Ovary (tissue), 9 donors: ENCODE results near the gene RPS28. TPM values are rescaled to one million over a fixed set of nuclear protein-coding genes. Genes with fewer than 3 reads are reported as not detected.
"Not testable (repeated sequence)": the region's sequence is repeated elsewhere in the genome, so short reads cannot be mapped to it uniquely, and the experiment has no call there.

Experiments used
- DNase-seq, 5 donors: peaks; one replicate each; pipeline ENCODE4 v3.0.0-alpha.2; 2019 to 2020
- H3K27ac ChIP-seq, 2 donors: fragments of 200-600 bp; one replicate each; pipeline versions ENCODE4 v1.5.1 to v1.8.0; 2019 to 2022
- H3K27me3 ChIP-seq: fragments of 200-600 bp; one replicate; pipeline ENCODE4 v1.8.0; 2022
- H3K36me3 ChIP-seq: fragments of 200-600 bp; sonication (generic); one replicate; pipeline ENCODE4 v1.5.1; 2019
- H3K4me1 ChIP-seq: one replicate; pipeline ENCODE4 v1.8.1; 2013; ENCODE audit warnings: mild to moderate bottlenecking, moderate library complexity; ENCODE audit not compliant: insufficient read depth
- H3K4me3 ChIP-seq: fragments of 200-600 bp; sonication (generic); one replicate; pipeline ENCODE4 v1.5.1; 2017
- H3K9me3 ChIP-seq, 2 donors: fragments of 200-600 bp in 1 of 2; sonication (generic) in 1 of 2; one replicate each; pipeline versions ENCODE4 v1.5.1 to v1.8.1; 2013 to 2019; ENCODE audit warnings: mild to moderate bottlenecking in 1 of 2, moderate library complexity in 1 of 2
- EP300 ChIP-seq: sonication (generic); formaldehyde crosslinking; IDR thresholded peaks from one replicate; pipeline ENCODE4 v1.6.1; 2017; ENCODE audit warnings: antibody characterized with exemption
- POLR2A ChIP-seq: fragments of 450-650 bp; IDR thresholded peaks from one replicate; pipeline ENCODE4 v1.6.1; 2017; ENCODE audit warnings: antibody characterized with exemption, mild to moderate bottlenecking, moderate library complexity
- WGBS, 3 donors: extraction: QIAGEN DNeasy Blood & Tissue Kit in 1 of 3; methylation state at CpG; one replicate each; pipeline versions ENCODE4 v1.1.5 to v1.1.7; 2013 to 2017; 5-methylcytosine and 5-hydroxymethylcytosine counted together
- intact Hi-C, 4 donors: fragments of 100-400 bp; cut with DNase I; formaldehyde crosslinking; loops; one replicate each; pipeline versions ENCODE4 v1.11.0 to v1.15.1; 2022 to 2023
- polyA plus RNA-seq, 2 donors: library from polyadenylated mRNA; stranded (reverse); fragments of 200-250 nt in 1 of 2; fragments of 350-450 nt in 1 of 2; fragmentation: Illumina TruSeq in 1 of 2; extraction: RNeasy Lipid Tissue Mini Kit (QIAGEN cat#74804) in 1 of 2; gene quantifications; one replicate each; pipeline ENCODE4 v1.2.3, GENCODE V29; 2013 to 2014
- total RNA-seq, 7 donors: library from RNA; depleted of rRNA in 2 of 7; stranded (reverse); fragments of >200 nt in 2 of 7; fragmentation: NEBNext Ultra II Directional in 3 of 7; extraction: Animal tissue kit (Norgen Biotek cat#: 25700) in 3 of 7; gene quantifications; one replicate each; pipeline versions ENCODE4 v1.1.0 to v1.2.4, GENCODE V29; 2016 to 2023
- TF ChIP-seq, protein P1 (sequence below), 3 donors: fragments of 450-650 bp in 2 of 3; fragments of 200-600 bp in 1 of 3; IDR thresholded peaks; one replicate each; pipeline versions ENCODE4 v1.5.1 to v1.8.0; 2016 to 2022; ENCODE audit warnings: antibody characterized with exemption in 3 of 3, mild to moderate bottlenecking in 1 of 3
- donor health status: DM: no; HTN: no; CAD: no; lungs with moderate emphysema.
- donor health status: DM: no; HTN: no; CAD: no.
- donor health status: Bipolar disorder and iron deficiency.
- donor health status: DM: yes; HTN: yes; CAD: no.
- donor health status: DM: no; HTN: no; CAD: no.
- donor health status: DM: yes; HTN: yes; CAD: no.

RPS28 gene
- total and polyA plus RNA-seq, 9 donors: 47.7 to 2,713 (median 2,078) TPM

DNA sequence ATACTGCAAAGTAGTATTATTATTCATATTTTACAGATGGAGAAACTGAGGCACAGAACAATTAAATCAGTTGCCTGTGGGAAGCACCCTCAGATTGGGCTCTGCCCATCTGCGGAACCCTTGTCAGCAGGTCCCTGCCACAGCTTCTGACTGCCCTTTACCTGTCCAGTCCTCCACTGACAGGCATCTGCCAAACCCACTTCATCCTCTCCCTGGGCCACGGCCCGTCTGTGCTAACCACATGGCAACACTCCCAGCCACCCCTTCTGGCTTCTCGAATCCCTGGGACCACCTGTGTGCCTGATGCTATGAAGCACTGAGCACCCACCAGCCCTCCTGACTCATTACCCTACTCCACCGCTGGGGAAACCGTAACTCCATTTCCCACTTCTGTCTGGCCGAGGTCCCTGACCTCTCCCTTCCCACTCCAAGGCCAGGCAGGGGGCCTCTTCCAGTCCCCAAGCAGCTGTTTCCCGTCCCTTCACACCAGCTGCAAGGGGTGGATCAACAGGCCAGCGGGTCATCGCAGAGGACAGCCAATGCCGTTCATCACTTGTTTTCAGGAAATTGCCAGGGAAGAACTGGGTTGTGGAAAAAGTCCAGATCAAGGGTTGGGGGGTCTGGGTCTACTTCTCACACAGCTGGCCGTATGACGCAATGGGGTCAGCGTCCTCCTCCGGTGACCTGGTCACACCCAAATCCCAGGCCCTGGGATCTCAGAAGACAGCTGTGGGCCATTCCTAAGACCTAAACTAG is 19.2 kb downstream of the RPS28 start:
- intact Hi-C loops: no loop called here
- no peaks in the 10 kb centered on the region for H3K27me3 ChIP-seq
- peak in 3 of 5 donors; percentile 47 to 72 (median 59) for DNase-seq
- H3K4me1 ChIP-seq: peaks cover 4% of the 10 kb centered on the region
- H3K27ac ChIP-seq: no peak overlapping the region
- 11 to 15% (median 12%) methylated on average over 15 of the region's 15 CpGs for WGBS, 3 donors
- no peaks in the 10 kb centered on the region for H3K36me3 ChIP-seq
- TF ChIP-seq EP300 (no peak), POLR2A (no peak)
- TF ChIP-seq, protein P1, sequence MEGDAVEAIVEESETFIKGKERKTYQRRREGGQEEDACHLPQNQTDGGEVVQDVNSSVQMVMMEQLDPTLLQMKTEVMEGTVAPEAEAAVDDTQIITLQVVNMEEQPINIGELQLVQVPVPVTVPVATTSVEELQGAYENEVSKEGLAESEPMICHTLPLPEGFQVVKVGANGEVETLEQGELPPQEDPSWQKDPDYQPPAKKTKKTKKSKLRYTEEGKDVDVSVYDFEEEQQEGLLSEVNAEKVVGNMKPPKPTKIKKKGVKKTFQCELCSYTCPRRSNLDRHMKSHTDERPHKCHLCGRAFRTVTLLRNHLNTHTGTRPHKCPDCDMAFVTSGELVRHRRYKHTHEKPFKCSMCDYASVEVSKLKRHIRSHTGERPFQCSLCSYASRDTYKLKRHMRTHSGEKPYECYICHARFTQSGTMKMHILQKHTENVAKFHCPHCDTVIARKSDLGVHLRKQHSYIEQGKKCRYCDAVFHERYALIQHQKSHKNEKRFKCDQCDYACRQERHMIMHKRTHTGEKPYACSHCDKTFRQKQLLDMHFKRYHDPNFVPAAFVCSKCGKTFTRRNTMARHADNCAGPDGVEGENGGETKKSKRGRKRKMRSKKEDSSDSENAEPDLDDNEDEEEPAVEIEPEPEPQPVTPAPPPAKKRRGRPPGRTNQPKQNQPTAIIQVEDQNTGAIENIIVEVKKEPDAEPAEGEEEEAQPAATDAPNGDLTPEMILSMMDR (IDR thresholded peaks at IDR 0.05): no peak
- no peaks in the 10 kb centered on the region for H3K9me3 ChIP-seq
- H3K4me3 ChIP-seq: no peak overlapping the region

DNA sequence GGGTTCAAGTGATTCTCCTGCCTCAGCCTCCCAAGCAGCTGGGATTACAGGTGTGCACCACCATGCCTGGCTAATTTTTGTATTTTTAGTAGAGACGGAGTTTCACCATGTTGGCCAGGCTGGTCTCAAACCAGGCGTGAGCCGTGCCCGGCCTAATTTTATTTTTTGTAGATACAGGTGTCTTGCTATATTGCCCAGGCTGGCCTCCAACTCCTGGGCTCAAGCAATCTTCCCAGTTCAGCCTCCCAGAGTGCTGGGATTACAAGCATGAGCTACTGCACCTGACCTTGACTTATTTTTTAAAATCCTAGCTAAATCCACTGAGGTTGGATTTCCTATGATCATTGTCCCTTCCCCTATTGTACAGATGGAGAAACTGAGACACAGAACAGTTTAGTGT is 20.2 kb downstream of the RPS28 start:
- H3K27ac ChIP-seq, H3K36me3 ChIP-seq, intact Hi-C loops, H3K4me1 ChIP-seq, H3K9me3 ChIP-seq, DNase-seq, H3K27me3 ChIP-seq, H3K4me3 ChIP-seq: not testable (repeated sequence)
- 93 to 100% (median 97%) methylated on average over 4 of the region's 4 CpGs for WGBS, 3 donors

DNA sequence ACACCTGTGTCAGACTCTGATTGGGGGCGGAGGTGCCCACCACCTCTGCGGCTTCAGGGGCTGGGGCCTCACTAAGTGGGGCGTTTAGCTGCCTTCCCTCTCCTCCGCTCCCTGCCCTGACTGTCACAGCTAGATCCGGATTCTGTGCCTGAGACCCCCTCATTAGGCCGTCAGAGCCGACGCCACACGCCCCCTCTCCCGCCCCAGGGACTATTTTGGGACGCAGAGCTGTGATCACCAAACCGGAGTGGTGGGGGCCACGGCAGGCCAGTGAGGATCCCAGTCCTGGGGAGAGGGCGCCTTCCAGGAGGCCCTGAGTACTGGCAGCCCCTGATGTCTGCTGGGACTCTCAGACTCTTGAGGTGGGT is 21.0 kb downstream of the RPS28 start:
- DNase-seq: no peak
- intact Hi-C loops: no loop called here
- 28 to 38% (median 31%) methylated on average over 11 to 14 of the region's 14 CpGs for WGBS, 3 donors
- H3K4me3 ChIP-seq: no peak overlapping the region
- no peaks in the 10 kb centered on the region for H3K36me3 ChIP-seq
- TF ChIP-seq, protein P1 (IDR thresholded peaks at IDR 0.05): no peak
- TF ChIP-seq POLR2A (no peak), EP300 (no peak)
- H3K27me3 ChIP-seq: no peaks in the 10 kb centered on the region
- no peak overlapping the region for H3K27ac ChIP-seq
- peaks cover 4% of the 10 kb centered on the region for H3K4me1 ChIP-seq
- no peaks in the 10 kb centered on the region for H3K9me3 ChIP-seq

DNA sequence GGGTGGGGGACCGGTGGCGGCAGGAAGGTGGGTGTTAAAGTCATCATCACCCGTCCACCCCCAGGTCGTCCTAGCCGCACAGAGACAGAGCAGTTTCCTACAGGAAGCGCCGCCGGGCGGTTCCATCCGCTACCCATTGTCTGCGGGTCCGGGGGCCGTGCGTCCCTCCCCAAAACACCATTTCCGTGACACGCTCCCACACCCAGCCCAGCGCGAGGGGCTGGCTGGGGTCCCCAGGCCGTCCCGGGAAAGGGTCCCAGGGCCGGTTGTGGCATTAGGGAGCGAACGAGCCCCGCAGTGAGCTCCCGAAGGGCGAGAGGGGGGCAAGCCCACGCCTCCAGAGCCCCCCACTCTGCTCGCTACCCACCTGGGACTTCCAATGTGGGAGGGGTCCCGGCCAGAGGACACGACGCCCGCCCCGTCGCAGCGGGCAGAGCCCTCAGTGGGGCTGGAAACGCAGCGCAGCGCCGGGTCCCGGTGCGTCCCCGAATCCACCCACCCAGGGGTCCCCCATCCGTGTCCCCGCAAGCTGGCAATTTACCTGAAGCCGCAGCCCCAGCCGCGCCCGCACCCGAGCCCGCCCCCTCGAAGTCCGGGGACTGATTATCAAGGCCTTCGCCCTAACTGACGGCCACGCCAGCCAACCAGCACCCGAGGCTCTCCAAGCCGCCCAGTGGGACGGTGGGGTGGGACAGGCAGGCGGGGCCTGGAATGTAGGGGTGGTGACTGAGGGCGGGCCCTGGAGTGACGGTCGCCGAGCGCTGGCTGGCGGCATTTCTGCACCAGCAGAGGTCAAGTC is 21.6 kb downstream of the RPS28 start, which contains the start of gene KANK3:
TSS of gene KANK3 (minus strand) at position 579 of the 799 bp plus-strand sequence. CDS start 5,434 bp downstream, outside the sequence.
- H3K27ac ChIP-seq: no peak within 1 kb of the TSS
- TF ChIP-seq POLR2A (peak; percentile 43), EP300 (no peak)
- no peaks in the 10 kb centered on the region for H3K27me3 ChIP-seq
- H3K4me1 ChIP-seq: peaks cover 4% of the 10 kb centered on the region
- H3K9me3 ChIP-seq: no peaks in the 10 kb centered on the region
- H3K4me3 ChIP-seq: peak within 1 kb of the TSS; percentile 16
- 2 to 6% (median 5%) methylated on average over 43 to 65 of the region's 65 CpGs for WGBS, 3 donors
- intact Hi-C loops: no loop called here
- peak; percentile 37 to 80 (median 70) for DNase-seq
- no peaks in the 10 kb centered on the region for H3K36me3 ChIP-seq

DNA sequence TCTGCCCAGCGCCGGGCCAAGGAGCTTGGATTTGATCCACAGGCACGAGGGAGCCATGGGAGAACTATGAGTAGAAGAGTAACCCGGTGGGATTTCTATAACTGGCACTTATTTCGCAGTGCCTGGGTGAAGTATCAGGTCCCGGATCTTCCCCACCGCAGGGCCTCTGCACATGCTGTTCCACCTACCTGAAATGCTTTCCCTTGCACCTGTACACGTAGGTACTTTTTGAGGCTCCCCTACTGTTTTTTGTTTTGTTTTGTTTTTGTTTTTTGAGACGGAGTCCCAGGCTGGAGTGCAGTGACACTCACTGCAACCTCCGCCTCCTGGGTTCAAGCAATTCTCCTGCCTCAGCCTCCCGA is 22.2 kb downstream of the RPS28 start:
- TF ChIP-seq, protein P1 (IDR thresholded peaks at IDR 0.05): no peak
- no peak for TF ChIP-seq EP300
- TF ChIP-seq POLR2A: no peak
- H3K9me3 ChIP-seq: no peaks in the 10 kb centered on the region
- H3K4me3 ChIP-seq: no peak overlapping the region
- no peak for DNase-seq
- intact Hi-C loops: no loop called here
- no peak overlapping the region for H3K27ac ChIP-seq
- H3K4me1 ChIP-seq: peaks cover 4% of the 10 kb centered on the region
- no peaks in the 10 kb centered on the region for H3K27me3 ChIP-seq
- WGBS, 3 donors: 34 to 41% (median 35%) methylated on average over 11 of the region's 11 CpGs
- no peaks in the 10 kb centered on the region for H3K36me3 ChIP-seq

DNA sequence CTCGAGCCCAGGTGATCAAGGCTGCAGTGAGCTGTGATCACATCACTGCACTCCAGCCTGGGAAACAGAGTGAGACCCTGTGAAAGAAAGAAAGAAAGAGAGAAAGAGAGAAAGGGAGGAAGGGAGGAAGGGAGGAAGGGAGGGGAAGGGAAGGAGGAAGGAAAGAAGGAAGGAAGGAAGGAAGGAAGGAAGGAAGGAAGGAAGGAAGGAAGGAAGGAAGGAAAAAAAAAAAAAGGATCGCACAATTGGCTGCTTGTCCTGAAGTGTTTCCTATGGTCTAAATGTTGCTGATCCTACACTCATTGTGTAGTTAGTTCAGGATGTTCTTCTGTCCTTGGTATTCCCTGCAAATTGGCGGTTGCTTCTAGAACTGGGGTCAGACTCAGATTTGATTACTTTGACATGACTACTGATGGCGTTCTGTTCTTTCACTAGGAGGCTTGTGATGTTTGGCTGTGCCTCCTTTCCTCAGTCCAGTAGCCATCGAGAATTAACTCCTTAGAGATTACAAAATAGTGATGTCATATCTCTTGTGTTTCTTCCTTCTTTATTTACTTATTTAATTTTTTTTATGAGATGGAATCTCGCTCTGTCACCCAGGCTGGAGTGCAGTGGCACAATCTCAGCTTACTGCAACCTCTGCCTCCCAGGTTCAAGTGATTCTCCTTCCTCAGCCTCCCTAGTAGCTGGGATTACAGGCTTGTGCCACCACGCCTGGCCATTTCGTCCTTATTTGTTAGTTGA is 28.5 kb downstream of the RPS28 start:
- not testable (repeated sequence) for H3K27me3 ChIP-seq, DNase-seq, H3K4me1 ChIP-seq, H3K36me3 ChIP-seq, H3K27ac ChIP-seq, H3K4me3 ChIP-seq, H3K9me3 ChIP-seq
- 64 to 77% (median 69%) methylated on average over 8 of the region's 8 CpGs for WGBS, 3 donors
- intact Hi-C loops: loop anchor here in 2 of 4 donors (5.0 kb wide), 2 partner anchors 48 to 158 kb away; no protein-coding TSS in a partner anchor
